ENCODE data around the gene EI24.

DNA sequence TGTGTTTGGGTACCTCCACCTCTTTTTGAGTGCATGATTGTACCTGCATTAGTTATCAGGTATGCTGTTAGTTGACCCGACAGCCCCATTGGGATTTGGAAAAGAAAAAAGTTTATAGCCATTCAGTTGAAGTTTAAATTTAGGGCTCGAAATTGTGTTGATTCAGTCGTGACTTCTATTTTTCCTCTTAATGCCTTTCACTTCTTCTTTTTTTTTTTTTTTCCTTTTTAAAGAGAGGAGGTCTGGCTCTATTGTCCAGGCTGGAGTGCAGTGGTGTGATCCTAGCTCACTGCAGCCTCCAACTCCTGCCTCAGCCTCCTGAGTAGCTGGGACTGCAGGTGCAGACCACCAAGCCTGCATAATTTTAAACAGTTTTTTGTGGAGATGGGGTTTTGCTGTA is 25.7 kb downstream of the EI24 start:
- TF ChIP-seq CTCF (IDR thresholded peaks at IDR 0.05; ENCODE audit: low read depth, low read length): no peak
- TF ChIP-seq EZH2phosphoT487 (IDR thresholded peaks at IDR 0.05; ENCODE audit: low read depth): no peak
